ENCODE measurements around the gene C11orf91.
"Not testable (repeated sequence)": the region's sequence is repeated elsewhere in the genome, so short reads cannot be mapped to it uniquely, and the experiment has no call there.

C11orf91 gene

DNA sequence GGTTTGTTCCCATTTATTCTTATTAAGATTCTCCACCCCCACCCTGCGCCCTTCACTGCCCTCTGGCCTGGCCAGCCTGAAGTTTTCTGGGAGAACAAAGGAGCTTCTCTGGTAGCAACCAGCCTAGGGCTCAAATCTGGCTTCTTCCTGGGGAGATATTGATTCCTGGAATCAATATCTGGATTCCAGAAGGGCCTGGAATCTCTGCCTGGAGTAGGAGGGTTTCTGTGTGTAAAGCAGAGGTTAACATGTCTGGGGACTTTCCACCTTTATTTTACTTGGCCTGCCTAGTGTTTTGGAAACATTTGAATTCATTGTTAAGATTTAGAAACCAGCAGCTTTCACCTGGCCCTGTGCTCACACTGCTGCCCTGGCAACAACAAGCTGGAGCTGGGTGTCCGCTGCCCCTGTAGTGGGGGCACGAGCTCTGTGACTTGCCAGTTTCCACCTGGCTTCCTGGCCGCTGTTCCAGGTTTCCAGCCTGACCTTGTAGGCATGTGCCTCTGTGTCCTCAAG lies 5.5 kb downstream of the C11orf91 start:
- DNase-seq, result no peak

DNA sequence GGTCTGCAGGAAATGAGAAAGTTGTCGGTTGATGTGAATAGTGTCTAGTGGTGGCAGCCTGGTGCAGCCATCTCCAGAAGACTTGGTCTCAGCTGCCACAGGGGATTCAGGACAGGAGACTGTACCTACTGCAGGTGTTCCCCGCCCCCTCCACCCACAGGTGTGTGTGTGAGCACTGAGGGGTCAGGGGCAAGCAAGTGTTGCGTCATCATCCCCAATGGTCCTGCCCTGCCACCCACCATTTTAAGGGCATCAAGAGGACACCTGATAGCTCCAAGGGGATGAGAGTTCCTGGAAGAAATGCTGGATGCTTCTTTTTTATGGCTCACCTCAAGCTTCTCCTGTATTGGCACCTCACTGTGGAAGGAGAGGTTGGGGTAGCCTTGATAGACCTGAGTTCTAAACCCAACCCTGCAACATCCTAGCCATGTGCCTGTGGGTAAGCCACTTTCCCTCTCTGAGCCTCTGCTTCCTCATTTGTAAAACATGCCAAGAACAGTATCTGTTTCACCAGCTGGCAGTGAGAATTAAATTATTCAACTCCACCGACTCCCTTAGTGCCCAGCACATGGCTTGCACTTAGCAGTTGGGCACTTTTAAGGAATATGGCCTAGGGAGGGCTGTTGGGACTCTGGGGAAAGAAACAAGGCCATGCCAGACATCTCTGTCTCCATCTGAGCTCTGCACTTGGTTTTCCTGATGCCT lies 6.1 kb downstream of the C11orf91 start:
- DNase-seq, result no peak

DNA sequence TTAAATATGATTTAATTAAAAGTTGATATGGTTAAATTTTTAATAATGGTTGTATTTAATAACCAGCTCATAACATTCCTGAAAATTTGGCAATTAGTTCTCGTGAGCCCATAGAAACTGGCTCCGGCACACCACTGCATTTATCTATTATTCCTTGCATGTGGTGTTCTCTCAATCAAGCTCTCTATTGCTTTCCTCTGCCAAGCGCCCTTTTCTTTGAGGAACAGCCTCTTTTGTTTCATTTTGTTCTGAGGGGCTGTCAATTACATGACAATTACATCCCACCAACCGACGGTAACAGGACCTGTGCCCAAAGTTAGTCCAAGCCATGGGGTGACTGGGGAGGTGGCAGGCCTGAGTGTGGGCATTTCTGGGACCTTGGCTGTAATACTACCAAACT lies 8.1 kb downstream of the C11orf91 start:
- no peak for DNase-seq

DNA sequence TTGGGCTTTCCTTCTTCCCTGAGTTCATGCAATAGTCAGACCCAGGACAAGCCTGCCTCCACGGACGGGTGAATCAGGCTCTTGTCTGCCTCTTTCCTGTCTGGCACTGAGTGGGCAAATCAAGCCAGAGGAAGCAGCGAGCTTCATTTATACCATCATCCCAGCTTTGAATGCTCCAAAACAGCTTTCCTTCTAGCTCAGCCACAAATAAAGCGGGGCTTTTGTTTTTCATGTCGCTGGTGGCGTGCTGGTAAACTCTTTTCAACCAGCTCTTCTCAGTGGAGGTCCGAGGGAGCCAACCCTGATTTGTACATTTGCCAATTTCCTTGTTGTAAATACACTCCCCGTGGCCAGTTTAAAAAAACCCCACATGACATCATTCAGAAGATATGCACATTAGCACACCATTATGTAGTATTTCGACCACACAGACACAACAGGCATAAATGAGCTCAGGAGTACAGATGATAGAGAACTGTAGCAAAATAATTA lies 8.6 kb downstream of the C11orf91 start:
- DNase-seq, result no peak

DNA sequence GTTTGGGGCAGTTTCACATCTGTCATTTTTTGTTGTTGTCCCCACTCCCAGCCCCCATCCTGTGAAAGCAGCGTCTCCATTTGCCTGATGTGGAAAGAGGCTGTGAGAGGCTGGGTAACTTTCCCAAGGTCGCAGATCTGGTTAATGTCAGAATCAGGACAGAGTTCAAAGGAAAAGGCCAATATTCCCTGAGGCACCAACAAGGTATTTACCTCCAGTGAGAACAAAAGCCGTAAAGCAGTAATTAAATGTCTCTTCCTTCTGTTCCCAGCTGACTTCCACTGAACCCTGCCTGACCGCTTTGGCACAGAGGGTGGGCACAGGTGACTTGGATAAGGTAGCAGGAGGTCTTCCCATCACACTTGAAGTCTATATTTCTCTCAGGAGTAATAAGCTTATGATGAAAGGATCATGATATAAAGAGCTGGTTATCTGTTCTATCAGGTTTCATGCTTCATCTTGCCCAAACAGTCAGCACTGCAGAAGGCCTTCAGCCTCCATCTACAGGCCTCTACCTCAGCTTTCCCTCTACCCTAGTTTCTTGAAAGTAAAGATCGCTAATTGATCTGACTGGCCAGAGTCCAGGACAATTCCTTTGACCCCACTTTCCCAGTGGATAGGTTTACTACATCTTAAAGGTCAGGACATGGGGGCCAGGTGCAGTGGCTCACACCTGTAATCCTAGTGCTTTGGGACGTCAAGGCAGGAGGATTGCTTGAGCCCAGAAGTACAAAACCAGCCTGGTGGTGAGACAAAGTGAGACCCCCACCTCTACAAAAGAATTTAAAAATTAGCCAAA lies 9.4 kb downstream of the C11orf91 start:
- no peak for DNase-seq

DNA sequence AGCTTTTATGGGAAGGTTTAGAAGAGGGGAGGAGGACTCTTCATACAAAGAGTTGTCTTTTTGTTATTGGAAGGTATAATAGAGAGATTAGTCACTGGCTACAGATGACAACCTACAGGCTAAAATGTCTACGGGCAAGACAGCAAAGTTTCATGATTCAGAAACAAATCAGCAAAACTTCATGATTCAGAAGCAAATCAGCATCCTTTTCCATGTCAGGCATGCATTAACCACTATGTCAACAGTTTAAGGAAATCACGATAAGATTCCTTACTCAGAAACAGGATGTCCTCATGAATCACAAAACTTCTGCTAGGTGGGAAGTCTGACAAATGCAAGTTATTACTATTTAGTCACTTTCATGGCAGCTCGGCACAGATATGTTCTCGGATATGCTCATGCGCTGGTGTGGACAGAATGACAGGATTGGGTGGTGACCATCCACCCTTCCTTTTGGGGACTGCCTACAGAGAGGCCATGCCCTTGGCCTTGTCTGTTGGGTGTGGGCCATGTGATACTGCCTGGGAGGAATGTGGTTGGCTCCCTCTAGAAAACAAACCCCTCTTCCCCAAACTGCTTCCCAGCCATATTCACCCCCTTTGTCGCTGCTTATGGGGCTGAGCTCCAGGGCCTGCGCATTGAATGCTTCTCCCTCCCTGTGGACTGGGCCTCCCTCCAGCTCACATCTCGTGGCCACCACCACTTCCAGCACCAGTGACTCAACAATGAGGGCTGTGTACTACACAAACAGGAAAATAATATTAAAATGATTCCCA lies 10.1 kb downstream of the C11orf91 start:
- no peak for DNase-seq

DNA sequence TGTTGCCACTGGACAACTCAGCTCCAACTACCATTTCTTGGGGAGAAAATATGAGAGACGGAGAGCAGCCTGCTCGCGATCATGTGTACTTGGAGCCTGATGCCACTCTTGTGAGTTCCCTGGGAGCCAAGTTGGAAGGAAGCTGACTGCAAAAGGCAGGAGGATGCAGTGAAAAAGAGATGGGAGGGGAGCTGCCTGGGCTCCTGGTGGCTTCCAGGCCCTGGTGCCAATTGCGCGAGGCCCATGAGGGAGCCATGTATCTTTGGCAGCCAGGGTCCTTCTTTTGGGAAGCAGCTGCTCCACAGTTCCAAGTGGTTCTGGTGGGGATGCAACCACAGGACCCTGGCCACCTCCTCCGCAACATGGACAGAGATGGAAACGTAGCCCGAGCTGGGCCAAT lies 11.1 kb downstream of the C11orf91 start:
- no peak for DNase-seq

DNA sequence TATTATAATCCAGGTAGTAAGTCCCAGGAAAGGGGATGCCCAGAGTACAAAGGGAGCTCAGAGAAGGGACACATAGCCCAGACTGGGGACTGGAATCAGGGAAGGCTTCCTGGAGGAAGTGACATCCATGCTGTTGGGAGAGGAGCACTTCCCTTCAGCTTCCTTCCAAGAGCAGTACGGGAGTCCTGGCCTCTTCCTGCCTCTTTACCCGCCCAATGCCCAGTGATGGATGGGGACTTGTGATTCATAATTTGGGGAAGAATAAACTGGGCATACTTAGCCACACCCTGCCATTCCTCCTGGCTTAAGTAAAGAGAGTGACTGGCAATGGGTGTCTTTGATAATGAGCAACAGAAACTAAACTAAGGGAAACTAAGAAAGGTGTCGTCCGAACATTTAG lies 11.5 kb downstream of the C11orf91 start:
- DNase-seq, result no peak

DNA sequence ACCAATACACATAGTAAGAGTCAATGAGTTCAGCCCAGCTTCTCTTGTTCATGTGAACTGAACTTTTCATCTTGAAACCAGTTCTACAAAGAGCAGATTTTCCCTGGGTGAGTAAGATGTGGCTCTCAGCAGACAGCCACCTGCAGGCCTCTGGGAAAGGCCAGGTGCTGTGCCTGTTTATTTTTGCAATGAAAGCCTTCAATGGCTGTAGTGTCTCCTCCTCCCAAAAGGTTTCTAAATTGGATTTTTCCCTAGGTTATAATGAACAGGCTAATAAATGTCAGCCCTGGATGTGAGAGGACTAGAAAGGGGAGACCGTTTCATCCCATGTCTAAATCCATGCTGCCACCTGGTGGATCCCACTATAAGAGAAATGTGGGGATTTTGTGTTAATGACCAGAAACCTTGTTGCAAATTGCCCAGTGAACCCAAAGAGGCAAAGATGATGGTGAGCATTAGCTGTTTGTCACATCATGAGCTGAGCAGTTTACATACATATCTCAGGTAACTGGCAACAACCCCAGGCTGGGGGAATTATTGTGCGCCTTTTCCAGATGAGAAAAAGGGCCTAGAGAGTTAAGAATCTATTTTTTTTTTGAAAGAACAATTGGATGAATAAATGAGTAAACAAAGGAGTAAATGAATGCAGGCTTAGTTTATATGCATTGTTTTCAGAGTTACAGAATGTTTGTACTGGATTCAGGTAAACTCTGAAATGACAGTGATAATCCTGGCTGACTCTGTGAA lies 12.7 kb downstream of the C11orf91 start:
- no peak for DNase-seq

DNA sequence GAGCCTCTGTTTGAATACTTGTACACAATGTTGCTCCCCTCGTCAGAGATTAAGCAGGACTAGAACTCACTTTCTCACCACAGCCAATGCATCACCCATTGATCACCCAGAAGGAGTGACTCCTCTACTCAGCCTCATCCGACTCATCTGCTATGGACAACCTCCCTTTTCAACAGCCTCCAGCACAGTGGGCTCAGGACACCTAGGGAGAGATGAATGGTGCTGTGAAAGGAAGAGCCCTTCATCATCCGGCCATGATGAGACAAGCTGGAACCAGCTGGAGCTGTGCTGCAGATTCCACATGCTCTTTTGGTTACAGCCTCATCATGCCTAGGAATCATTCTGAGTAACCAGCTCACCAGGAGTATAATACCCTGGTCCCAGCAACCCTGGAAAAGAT lies 15.5 kb downstream of the C11orf91 start:
- DNase-seq, result no peak

DNA sequence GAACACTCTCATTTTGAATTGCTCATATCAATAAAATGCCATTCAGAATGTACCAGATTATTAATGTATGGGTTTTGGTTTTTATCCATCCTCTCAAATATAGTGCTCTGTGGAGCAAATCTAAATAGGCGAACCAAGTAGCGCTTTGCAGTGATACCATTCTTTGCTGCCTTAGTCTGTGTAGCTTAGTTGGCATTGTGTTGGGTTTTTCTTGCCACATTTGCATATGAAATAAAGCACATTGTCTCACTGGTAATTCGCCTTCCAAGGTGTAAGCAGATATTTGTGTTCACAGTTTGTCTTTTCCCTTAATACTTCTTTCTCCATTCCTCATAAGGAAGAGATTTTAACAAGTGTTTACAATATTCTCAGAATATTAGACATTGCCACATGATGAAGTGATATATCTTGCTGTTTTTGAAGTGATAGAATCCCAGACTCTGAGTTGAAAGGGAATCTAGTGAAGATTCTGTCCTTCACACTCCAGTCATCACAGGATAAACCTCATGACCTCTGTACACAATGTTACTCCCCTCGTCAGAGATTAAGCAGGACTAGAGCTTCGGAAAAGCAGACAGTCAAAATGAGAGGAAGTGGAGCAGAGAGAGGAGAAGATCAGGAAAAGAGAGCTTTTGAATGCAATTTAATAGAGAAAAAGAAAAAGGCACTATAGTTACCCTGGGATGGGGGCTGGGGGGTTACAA lies 16.5 kb downstream of the C11orf91 start:
- no peak for DNase-seq

DNA sequence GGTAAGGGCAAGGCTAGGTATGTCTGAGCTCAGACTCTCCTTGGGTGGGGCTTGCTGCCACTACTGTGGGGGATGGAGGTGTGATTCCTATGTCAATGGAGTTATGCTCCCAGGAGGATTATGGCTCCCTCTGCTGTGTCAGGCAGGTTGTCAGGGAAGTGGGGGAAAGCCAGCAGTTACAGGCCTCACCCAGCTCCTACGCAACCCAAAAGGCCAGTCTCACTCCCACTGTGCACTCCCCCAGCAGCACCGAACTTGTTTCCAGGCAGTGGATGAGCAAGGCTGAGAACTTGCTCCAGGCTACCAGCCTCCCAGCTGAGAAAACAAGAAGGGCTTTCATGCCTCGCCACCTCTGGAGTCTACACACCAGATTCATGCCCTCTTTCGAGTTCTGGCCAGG lies 18.2 kb downstream of the C11orf91 start:
- no peak for DNase-seq

DNA sequence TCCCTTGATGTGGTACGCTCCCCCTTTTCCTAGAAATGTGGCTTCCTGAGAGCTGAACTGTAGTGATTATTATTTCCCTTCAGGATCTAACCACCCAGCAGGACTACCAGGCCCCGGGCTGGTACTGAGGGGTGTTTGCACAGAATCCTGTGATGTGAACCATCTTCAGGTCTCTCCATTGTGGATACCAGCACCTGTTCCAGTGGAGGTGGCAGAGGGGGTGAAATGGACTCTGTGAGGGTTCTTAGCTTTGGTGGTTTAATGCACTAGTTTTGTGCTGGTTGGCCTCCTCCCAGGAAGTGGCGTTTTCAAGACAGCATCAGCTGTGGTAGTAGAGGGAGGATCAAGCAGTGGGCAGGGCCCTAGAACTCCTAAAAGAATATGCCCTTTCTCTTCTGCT lies 18.6 kb downstream of the C11orf91 start:
- no peak for DNase-seq

DNA sequence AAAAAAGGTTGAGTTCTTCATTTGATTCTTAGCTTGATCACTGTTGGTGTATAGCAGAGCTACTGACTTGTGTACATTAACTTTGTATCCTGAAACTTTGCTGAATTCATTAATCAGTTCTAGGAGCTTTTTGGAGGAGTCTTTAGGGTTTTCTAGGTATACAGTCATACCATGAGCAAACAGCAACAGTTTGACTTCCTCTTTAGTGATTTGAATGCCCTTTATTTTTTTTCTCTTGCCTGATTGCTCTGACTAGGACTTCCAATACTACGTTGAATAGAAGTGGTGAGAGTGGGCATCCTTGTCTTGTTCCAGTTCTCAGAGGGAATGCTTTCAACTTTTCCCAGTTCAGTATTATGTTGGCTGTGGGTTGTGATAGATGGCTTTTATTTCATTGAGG lies 22.0 kb downstream of the C11orf91 start:
- not testable (repeated sequence) for DNase-seq

DNA sequence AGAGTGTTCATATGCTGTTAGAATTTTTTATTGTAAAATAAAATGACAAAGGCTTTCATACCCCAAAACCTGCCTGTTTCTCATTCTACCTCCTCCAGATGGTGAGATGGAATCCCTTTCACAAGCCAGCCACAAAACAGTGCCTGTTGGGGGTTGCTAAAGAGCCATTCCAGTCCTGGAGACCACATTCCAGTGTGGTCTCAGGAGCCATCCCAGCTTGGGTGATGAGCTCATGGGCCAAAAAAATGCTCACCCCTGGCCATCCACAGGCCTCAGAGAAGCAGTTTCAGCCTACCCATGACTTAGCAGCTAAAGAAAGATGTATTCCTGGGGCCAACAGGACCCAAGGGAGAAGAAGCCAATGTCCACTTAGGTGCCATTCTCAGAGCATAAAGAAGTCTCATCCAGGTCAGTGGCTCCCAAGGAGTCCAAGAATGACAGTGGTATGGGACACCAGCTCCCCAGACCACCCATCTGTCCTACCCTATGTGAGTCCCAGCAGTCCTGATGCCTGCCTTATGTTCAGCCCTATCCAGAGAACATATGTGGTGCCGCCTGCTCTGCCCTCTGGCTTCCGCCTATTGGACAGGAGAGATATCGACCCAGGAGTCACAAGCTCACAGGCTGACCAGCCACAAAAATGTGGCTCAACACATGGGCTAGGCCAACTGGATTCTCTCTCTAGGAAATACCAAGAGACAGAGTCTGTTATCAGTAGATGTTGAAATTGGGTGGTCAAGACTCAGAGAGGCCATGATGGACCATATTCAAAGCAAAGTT lies 26.4 kb downstream of the C11orf91 start:
- DNase-seq, result no peak

DNA sequence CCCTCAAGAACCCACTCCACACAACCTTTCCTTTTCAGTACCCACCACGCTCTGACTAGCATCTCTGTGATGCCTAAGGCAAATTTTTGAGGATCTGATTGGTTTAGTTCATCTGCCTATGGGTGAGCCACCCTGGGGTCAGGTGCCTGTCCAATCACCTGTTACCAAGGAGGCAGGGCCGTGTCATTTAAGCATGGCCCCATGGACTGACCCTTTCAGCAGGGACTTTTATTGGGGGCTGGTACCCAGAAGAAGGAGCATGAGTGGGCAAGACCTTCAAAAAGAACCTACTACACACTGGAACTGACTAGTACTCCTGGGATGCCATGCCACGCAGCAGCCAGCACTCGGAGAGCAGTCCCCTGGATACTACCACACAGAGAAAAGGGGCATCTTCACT lies 28.4 kb downstream of the C11orf91 start:
- DNase-seq, result no peak

DNA sequence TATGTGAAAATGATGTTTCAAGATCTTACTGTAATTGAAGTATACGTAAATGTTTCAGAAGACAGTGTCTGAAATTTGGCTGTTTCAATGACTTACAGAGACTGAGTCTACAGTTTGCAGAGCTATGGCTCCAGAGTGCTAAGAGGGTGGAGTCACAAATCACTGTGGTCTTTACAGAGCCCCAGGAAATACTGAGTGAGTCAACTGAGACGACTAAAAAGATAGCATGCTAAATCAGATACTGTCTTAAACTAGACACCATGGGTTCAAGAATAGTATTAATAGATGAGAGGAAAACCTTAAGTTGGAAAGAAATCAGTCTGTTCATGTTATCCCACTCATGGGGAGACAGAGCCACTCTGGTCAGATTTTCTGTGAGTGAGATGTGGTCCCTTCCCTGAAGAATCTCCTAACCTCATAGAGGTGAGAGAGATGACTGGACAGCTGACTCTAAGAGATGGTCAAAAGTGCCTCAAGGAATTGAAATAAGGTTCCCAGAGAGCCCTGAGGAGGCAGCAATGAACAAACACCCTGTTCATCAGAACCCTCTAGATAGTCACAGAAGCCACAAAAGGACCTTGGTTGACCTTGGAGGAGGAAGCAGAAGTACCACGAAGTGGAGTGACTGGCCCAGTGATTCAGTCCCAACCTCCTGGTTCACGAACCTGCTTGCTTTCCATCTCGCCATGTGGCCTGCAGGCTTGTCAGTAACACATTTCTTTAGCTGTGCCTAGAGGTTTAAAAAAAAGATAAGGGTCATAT lies 30.2 kb downstream of the C11orf91 start:
- DNase-seq, result no peak

DNA sequence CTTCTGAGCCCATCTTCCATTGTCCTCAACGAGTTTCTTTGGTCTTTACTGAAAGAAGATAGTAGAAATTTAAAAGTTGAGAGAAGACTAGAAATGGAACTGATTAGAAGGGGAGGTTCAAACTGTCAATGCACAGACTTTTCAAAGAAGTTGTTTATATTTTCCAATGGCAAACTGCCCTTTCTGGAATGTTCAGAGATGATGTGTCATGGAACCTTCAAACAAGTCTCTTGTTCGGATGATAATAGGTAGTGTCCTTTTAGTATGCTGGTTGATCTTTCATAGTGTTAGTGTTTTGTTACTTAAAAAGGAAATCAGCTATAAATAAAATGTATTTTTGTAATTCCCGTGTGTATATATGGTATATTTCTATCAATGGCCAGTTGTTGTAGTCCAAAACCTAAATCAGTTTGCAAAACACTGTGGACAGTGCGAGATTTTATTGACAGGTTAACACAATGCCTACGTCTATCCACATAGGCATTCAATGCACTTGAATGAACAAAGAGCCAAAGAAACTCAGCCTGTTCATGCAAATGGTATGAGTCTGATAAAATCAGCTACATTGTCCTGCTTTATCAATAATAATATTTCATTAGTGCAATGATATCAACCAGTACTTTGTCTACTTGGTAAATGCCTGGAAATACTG lies 30.9 kb downstream of the C11orf91 start:
- no peak for DNase-seq

DNA sequence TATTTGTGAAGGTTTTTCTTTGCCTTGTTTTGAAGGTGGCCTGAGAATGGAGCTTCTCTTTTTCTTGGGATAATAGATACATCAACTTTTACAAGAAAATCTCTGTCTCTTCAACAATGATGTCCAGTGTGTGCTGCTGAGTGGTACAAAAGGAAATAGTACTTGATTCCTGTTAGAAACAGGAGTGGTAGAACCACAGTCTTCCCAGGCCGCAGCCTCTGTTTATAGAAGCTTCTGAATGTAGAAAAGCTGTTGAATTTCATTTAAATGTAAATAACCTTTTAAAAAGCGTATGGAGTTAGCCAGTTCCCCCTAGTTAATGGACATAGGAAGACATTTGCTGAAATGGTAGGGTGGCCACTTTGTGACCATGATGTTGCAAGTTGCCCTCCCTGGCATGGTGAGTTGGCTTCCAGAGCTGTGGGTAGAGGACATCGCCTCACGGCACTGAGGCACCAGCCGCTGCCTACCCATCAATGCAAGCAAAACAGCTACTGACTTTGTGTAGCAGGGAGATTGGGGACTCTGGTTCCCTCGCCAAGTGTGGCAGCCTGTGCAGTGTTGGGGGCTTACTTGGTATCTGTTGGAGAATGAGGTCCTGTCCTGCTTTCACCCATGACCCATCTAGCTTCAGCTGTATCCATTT lies 31.6 kb downstream of the C11orf91 start:
- DNase-seq, result no peak

Data from stimulated activated CD4-positive, alpha-beta T cell treated with anti-CD3 and anti-CD28 coated beads, Interleukin-4, amount 100 ng/mL, for 4 hours (primary cell).